Measurements from ENCODE around the gene NDEL1. TPM values are rescaled to one million over a fixed set of nuclear protein-coding genes. Genes with fewer than 3 reads are reported as not detected.

NDEL1 gene
- polyA plus RNA-seq, 1 donor from 2014 or later: 52.3 TPM

- no peaks in the 10 kb centered on the region for H3K27me3 Mint-ChIP-seq
- H3K4me3 Mint-ChIP-seq: no peak overlapping the region
- H3K36me3 Mint-ChIP-seq: no peaks in the 10 kb centered on the region
- H3K27ac Mint-ChIP-seq: no peak overlapping the region
- peaks cover 0 to 8% (median 2%) of the 10 kb centered on the region in 3 donors for H3K4me1 Mint-ChIP-seq
- H3K9me3 Mint-ChIP-seq: no peaks in the 10 kb centered on the region
Measured at GRCh38 chr17:8430966-8431365, 4.7 kb upstream of the NDEL1 start.

- H3K36me3 Mint-ChIP-seq: no peaks in the 10 kb centered on the region
- H3K27me3 Mint-ChIP-seq: no peaks in the 10 kb centered on the region
- H3K9me3 Mint-ChIP-seq: no peaks in the 10 kb centered on the region
- peaks cover 23 to 31% (median 28%) of the 10 kb centered on the region in 3 donors for H3K4me1 Mint-ChIP-seq
- H3K27ac Mint-ChIP-seq: peak overlapping the region; percentile 91 to 98 (median 97)
- H3K4me3 Mint-ChIP-seq: peak overlapping the region; percentile 92 to 96 (median 95)
Measured at GRCh38 chr17:8436169-8436843, 622 bp downstream of the NDEL1 start.

GRCh38 chr17:8436844-8437171 lies 1.1 kb downstream of the NDEL1 start:
- Mint-ChIP-seq H3K4me1 (peaks cover 28 to 35% (median 32%) of the 10 kb centered on the region in 3 donors), H3K9me3 (no peaks in the 10 kb centered on the region), H3K27ac (peak overlapping the region; percentile 91 to 98 (median 97)), H3K36me3 (no peaks in the 10 kb centered on the region), H3K27me3 (no peaks in the 10 kb centered on the region), H3K4me3 (peak overlapping the region; percentile 92 to 96 (median 95))

DNA sequence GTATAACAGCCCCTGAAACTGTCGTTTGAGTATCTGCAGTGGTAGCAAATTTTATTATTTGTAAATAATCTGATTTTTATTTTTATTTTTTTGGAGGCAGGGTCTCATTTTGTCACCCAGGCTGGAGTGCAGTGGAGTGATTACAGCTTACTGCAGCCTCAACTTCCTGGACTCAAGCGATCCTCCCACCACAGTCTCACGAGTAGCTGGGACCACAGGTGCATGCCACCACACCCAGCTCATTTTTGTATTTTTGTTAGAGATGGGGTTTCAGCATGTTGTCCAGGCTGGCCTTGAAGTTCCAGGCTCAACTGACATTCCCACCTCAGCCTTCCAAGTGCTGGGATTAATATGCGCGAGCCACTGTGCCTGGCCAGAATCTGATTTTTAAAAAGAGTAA lies 2.8 kb downstream of the NDEL1 start:
- Mint-ChIP-seq H3K27me3 (no peaks in the 10 kb centered on the region), H3K36me3 (no peaks in the 10 kb centered on the region), H3K27ac (peak overlapping the region in 2 of 3 donors; percentile 53), H3K9me3 (no peaks in the 10 kb centered on the region), H3K4me1 (peaks cover 32 to 47% (median 41%) of the 10 kb centered on the region in 3 donors), H3K4me3 (peak overlapping the region in 1 of 4 donors; percentile 92)

GRCh38 chr17:8439681-8440080 lies 4.0 kb downstream of the NDEL1 start:
- H3K36me3 Mint-ChIP-seq: peaks cover 3% of the 10 kb centered on the region
- peaks cover 36 to 54% (median 46%) of the 10 kb centered on the region in 3 donors for H3K4me1 Mint-ChIP-seq
- H3K27me3 Mint-ChIP-seq: no peaks in the 10 kb centered on the region
- H3K4me3 Mint-ChIP-seq: peak overlapping the region in 1 of 4 donors; percentile 68
- H3K27ac Mint-ChIP-seq: peak overlapping the region in 1 of 3 donors; percentile 62
- no peaks in the 10 kb centered on the region for H3K9me3 Mint-ChIP-seq

GRCh38 chr17:8441690-8442089 lies 6.0 kb downstream of the NDEL1 start:
- H3K27ac Mint-ChIP-seq: no peak overlapping the region
- H3K4me3 Mint-ChIP-seq: no peak overlapping the region
- peaks cover 33 to 46% (median 42%) of the 10 kb centered on the region in 3 donors for H3K4me1 Mint-ChIP-seq
- H3K9me3 Mint-ChIP-seq: no peaks in the 10 kb centered on the region
- H3K27me3 Mint-ChIP-seq: no peaks in the 10 kb centered on the region
- peaks cover 7% of the 10 kb centered on the region for H3K36me3 Mint-ChIP-seq

- H3K36me3 Mint-ChIP-seq: peaks cover 7% of the 10 kb centered on the region
- no peaks in the 10 kb centered on the region for H3K27me3 Mint-ChIP-seq
- H3K27ac Mint-ChIP-seq: peak overlapping the region in 1 of 3 donors; percentile 67
- H3K4me3 Mint-ChIP-seq: no peak overlapping the region
- H3K9me3 Mint-ChIP-seq: no peaks in the 10 kb centered on the region
- H3K4me1 Mint-ChIP-seq: peaks cover 29 to 43% (median 38%) of the 10 kb centered on the region in 3 donors
Measured at GRCh38 chr17:8442310-8442709, 6.6 kb downstream of the NDEL1 start.

GRCh38 chr17:8443756-8444155 lies 8.1 kb downstream of the NDEL1 start:
- no peaks in the 10 kb centered on the region for H3K27me3 Mint-ChIP-seq
- peaks cover 7% of the 10 kb centered on the region for H3K36me3 Mint-ChIP-seq
- peaks cover 19 to 39% (median 30%) of the 10 kb centered on the region in 3 donors for H3K4me1 Mint-ChIP-seq
- no peaks in the 10 kb centered on the region for H3K9me3 Mint-ChIP-seq
- no peak overlapping the region for H3K27ac Mint-ChIP-seq
- H3K4me3 Mint-ChIP-seq: no peak overlapping the region

DNA sequence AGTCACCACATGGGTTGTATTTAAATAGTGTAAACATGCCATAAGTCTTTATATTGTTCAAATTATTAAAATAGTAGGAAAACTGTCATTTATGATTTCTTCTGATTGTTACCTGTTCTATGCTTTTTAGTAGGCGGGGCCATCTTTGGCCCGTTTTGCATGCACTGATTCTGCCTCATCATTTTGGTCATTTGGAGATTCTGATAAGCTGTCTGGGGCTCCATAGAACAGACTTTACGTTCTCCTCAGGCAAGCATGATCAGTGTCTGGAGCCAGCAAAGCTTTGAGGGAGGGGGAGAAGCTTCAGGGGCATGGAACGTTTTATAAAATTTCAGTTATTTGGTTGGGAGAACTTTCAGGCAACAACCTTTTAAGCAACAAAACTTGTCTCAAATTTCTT lies 8.8 kb downstream of the NDEL1 start:
- H3K4me3 Mint-ChIP-seq: no peak overlapping the region
- H3K27me3 Mint-ChIP-seq: no peaks in the 10 kb centered on the region

GRCh38 chr17:8445536-8445935 lies 9.9 kb downstream of the NDEL1 start:
- Mint-ChIP-seq H3K27ac (no peak overlapping the region), H3K4me3 (no peak overlapping the region), H3K27me3 (no peaks in the 10 kb centered on the region), H3K36me3 (peaks cover 7% of the 10 kb centered on the region), H3K4me1 (peaks cover 19 to 31% (median 24%) of the 10 kb centered on the region in 3 donors), H3K9me3 (no peaks in the 10 kb centered on the region)

More for the DNA sequence above, 8.8 kb downstream of the NDEL1 start:
- Mint-ChIP-seq H3K4me1 (peaks cover 19 to 38% (median 28%) of the 10 kb centered on the region in 3 donors), H3K27ac (no peak overlapping the region), H3K9me3 (no peaks in the 10 kb centered on the region), H3K36me3 (peaks cover 7% of the 10 kb centered on the region)

GRCh38 chr17:8447799-8448198 lies 12.1 kb downstream of the NDEL1 start:
- H3K36me3 Mint-ChIP-seq: peaks cover 10% of the 10 kb centered on the region
- H3K4me3 Mint-ChIP-seq: no peak overlapping the region
- H3K27me3 Mint-ChIP-seq: no peaks in the 10 kb centered on the region
- peaks cover 4 to 13% (median 11%) of the 10 kb centered on the region in 3 donors for H3K4me1 Mint-ChIP-seq
- no peak overlapping the region for H3K27ac Mint-ChIP-seq
- H3K9me3 Mint-ChIP-seq: no peaks in the 10 kb centered on the region

GRCh38 chr17:8448310-8448709 lies 12.6 kb downstream of the NDEL1 start:
- H3K4me1 Mint-ChIP-seq: peaks cover 4 to 9% (median 6%) of the 10 kb centered on the region in 3 donors
- no peaks in the 10 kb centered on the region for H3K27me3 Mint-ChIP-seq
- peaks cover 10% of the 10 kb centered on the region for H3K36me3 Mint-ChIP-seq
- no peak overlapping the region for H3K4me3 Mint-ChIP-seq
- H3K27ac Mint-ChIP-seq: no peak overlapping the region
- no peaks in the 10 kb centered on the region for H3K9me3 Mint-ChIP-seq

DNA sequence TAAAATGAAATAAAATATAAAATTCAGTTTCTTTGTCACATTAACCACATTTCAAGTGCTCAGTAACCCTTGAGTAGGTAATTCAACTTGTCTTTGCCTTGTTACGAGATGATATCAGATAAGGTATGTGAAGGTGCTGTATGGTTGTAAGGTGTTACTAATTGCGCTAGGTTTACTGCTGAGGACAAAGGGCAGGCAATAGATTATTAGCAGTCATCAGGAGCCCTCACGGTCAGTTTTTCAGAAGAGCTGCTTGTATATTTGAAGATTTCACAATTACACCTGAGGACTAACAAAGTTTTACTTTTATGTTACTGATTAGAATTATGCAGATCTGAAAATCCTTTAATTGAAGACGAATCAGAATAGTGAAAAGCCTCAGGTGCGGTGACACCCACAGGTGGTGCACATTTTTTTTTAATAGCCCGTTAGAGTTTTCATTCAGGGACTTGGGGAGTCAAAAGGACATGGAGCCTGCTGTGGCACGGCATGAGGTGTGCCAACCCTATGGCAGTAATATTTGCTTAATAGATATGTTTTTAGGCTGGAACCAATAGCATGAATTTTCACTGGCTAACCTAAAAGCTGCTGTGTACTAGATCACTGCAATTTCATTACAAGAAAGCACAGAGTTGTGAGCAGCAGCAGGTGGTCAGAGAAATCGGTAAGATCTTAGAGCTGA lies 16.4 kb downstream of the NDEL1 start:
- peak overlapping the region in 1 of 3 donors; percentile 3 for H3K27ac Mint-ChIP-seq
- H3K4me3 Mint-ChIP-seq: no peak overlapping the region
- peaks cover 13% of the 10 kb centered on the region for H3K36me3 Mint-ChIP-seq
- H3K9me3 Mint-ChIP-seq: no peaks in the 10 kb centered on the region
- no peaks in the 10 kb centered on the region for H3K27me3 Mint-ChIP-seq
- peaks cover 1 to 6% (median 2%) of the 10 kb centered on the region in 3 donors for H3K4me1 Mint-ChIP-seq

- Mint-ChIP-seq H3K27me3 (no peaks in the 10 kb centered on the region), H3K4me3 (no peak overlapping the region), H3K9me3 (no peaks in the 10 kb centered on the region), H3K36me3 (peaks cover 18% of the 10 kb centered on the region), H3K27ac (no peak overlapping the region), H3K4me1 (peaks cover 3 to 6% (median 4%) of the 10 kb centered on the region in 3 donors)
Measured at GRCh38 chr17:8453326-8453725, 17.6 kb downstream of the NDEL1 start.

DNA sequence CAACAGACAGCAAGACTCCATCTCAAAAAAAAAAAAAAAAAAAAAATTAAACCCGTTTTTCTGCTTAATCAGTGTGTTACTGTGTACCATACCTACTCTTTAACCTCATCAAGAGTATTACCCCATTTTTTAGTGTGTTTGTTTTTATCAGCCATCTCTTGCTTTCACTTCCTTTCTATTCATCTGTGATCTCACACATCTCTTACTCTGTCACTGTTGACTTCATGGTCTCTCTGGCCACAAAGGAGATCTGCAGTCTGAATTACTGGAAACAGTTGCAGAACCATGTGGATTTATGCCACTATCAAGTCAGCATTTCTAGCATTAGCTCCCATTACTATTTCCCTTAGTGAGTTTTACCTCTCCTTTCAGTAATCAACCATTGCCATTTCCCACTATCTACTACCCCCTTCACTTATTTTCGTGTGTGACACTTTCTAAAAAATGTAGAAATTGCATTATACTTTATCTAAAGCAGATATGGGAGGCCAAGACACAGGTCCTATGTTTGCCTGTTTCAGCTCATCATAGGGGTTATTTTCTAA lies 20.1 kb downstream of the NDEL1 start:
- H3K36me3 Mint-ChIP-seq: peaks cover 18% of the 10 kb centered on the region
- peaks cover 4 to 6% (median 5%) of the 10 kb centered on the region in 3 donors for H3K4me1 Mint-ChIP-seq
- H3K4me3 Mint-ChIP-seq: no peak overlapping the region
- peak overlapping the region in 1 of 3 donors; percentile 16 for H3K27ac Mint-ChIP-seq
- H3K9me3 Mint-ChIP-seq: no peaks in the 10 kb centered on the region
- H3K27me3 Mint-ChIP-seq: no peaks in the 10 kb centered on the region
